Heart left ventricle (tissue), 16 donors: ENCODE results near the gene FANCE. TPM values are rescaled to one million over a fixed set of nuclear protein-coding genes. Genes with fewer than 3 reads are reported as not detected.

ENCODE experiments used
- ATAC-seq, 4 donors: fragments of 200-7000 bp; cut with Tn5 transposase; one replicate each; pipeline ENCODE4 v1.9.1; 2020 to 2022; ENCODE audit warnings: moderate library complexity in 4 of 4, mild to moderate bottlenecking in 3 of 4, moderate number of reproducible peaks in 1 of 4
- DNase-seq, 5 donors: peaks; one replicate each; pipeline ENCODE4 v3.0.0-alpha.2; 2020
- H3K27ac ChIP-seq, 12 donors: fragments of 200-600 bp; sonication (generic) in 4 of 12; one replicate each; pipeline versions ENCODE4 v1.5.0 to v1.8.0; 2016 to 2022; ENCODE audit warnings: mild to moderate bottlenecking in 2 of 12
- H3K27me3 ChIP-seq, 9 donors: fragments of 200-600 bp; sonication (generic) in 2 of 9; one replicate each; pipeline versions ENCODE4 v1.5.1 to v1.8.0; 2016 to 2022; ENCODE audit warnings: mild to moderate bottlenecking in 3 of 9
- H3K36me3 ChIP-seq, 9 donors: fragments of 200-600 bp; sonication (generic) in 2 of 9; one replicate each; pipeline versions ENCODE4 v1.5.0 to v1.8.0; 2018 to 2022; ENCODE audit warnings: mild to moderate bottlenecking in 2 of 9
- H3K4me1 ChIP-seq, 12 donors: fragments of 200-600 bp; sonication (generic) in 4 of 12; one replicate each; pipeline versions ENCODE4 v1.5.0 to v1.8.0; 2016 to 2022; ENCODE audit warnings: mild to moderate bottlenecking in 3 of 12
- H3K4me3 ChIP-seq, 12 donors: fragments of 200-600 bp; sonication (generic) in 4 of 12; one replicate each; pipeline versions ENCODE4 v1.5.0 to v1.8.0; 2017 to 2022; ENCODE audit warnings: mild to moderate bottlenecking in 9 of 12, moderate library complexity in 4 of 12
- H3K9me3 ChIP-seq, 12 donors: fragments of 200-600 bp; sonication (generic) in 4 of 12; one replicate each; pipeline versions ENCODE4 v1.5.0 to v1.8.0; 2016 to 2022; ENCODE audit warnings: mild to moderate bottlenecking in 1 of 12
- POLR2A ChIP-seq, 2 donors: fragments of 450-650 bp; IDR thresholded peaks; one replicate each; pipeline ENCODE4 v1.6.1; 2017; ENCODE audit warnings: antibody characterized with exemption in 2 of 2, mild to moderate bottlenecking in 2 of 2, moderate library complexity in 2 of 2
- WGBS, 4 donors: extraction: QIAGEN DNeasy Blood & Tissue Kit in 2 of 4; methylation state at CpG; one replicate each; pipeline versions ENCODE4 v1.1.5 to v1.1.7; 2013 to 2018; 5-methylcytosine and 5-hydroxymethylcytosine counted together
- intact Hi-C, 10 donors: fragments of 100-400 bp; cut with DNase I; formaldehyde crosslinking; loops; one replicate each; pipeline versions ENCODE4 v1.11.1 to v1.14.2; 2022
- polyA plus RNA-seq, 2 donors: library from polyadenylated mRNA; stranded (reverse); fragments of 200-250 nt; gene quantifications; one replicate each; pipeline ENCODE4 v1.2.3, GENCODE V29; 2013
- total RNA-seq, 9 donors: library from RNA; depleted of rRNA in 2 of 9; stranded (reverse); fragments of >200 nt in 2 of 9; fragmentation: NEBNext Ultra II Directional in 3 of 9; extraction: Animal tissue kit (Norgen Biotek cat#: 25700) in 3 of 9; gene quantifications; one replicate each; pipeline versions ENCODE4 v1.1.0 to v1.2.4, GENCODE V29; 2016 to 2023
- TF ChIP-seq, protein P1 (sequence below), 12 donors: fragments of 200-600 bp; sonication (generic) in 4 of 12; IDR thresholded peaks; one replicate each; pipeline versions ENCODE4 v1.5.0 to v1.8.0; 2018 to 2022; ENCODE audit warnings: antibody characterized with exemption in 12 of 12, mild to moderate bottlenecking in 5 of 12
- donor health status: ischemic (EF 13 %, LVEDD 7.1; RV severe dilation, severe dysfunction).
- donor health status: healthy with polysubstance abuse.
- donor health status: DM: no; HTN: yes; CAD: no.
- donor health status: DM: no; HTN: no; CAD: no.
- donor health status: ischemic (EF 25% LVEDD 6.9; RV normal size, moderate dysfunction).
- donor health status: ischemic (EF 25% LVEDD 5.7; RV mildly dilated, moderate dysfunction).
- donor health status: healthy.
- donor health status: DM: yes; HTN: yes; CAD: no.
- donor health status: ischemic (EF 35%, LVEDD 5.7; RV mildly dilated, moderate dysfunction).
- donor health status: nonischemic (EF 11% LVEDD 7.7; RV severe dilation, severe dysfunction).
- donor health status: DM: yes; HTN: yes; CAD: no.
- donor health status: PGD.
- donor health status: ischemic (EF 29% LVEDD 5.4; RV normal size, mild dysfunction).
- donor health status: nonischemic (EF 23%, LVEDD 6.1; RV moderate dilation, normal function).

The FANCE gene
- total and polyA plus RNA-seq, 11 donors, result 1.3 to 4.6 (median 3.6) TPM

DNA sequence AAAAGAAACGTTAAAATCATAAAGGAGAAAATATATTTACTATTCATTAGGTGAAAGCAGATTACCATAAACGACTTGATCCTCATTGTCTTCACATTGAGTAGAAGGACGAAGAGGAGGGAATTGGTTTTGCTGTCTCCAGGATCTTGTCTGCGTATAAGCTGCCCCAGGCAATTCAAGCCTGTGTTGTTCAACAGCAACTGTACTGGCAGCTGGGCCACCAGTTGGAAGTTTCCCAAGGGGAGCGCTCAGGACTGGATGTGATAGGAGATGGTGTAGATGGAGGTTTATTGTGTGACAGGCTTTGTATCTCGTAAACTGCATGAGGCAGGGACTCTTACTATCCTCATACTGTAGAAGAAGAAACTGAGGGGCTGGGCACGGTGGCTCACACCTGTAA lies 3.9 kb upstream of the FANCE start:
- TF ChIP-seq, protein P1, sequence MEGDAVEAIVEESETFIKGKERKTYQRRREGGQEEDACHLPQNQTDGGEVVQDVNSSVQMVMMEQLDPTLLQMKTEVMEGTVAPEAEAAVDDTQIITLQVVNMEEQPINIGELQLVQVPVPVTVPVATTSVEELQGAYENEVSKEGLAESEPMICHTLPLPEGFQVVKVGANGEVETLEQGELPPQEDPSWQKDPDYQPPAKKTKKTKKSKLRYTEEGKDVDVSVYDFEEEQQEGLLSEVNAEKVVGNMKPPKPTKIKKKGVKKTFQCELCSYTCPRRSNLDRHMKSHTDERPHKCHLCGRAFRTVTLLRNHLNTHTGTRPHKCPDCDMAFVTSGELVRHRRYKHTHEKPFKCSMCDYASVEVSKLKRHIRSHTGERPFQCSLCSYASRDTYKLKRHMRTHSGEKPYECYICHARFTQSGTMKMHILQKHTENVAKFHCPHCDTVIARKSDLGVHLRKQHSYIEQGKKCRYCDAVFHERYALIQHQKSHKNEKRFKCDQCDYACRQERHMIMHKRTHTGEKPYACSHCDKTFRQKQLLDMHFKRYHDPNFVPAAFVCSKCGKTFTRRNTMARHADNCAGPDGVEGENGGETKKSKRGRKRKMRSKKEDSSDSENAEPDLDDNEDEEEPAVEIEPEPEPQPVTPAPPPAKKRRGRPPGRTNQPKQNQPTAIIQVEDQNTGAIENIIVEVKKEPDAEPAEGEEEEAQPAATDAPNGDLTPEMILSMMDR (IDR thresholded peaks at IDR 0.05), result no peak
- ATAC-seq, result no peak
- H3K36me3 ChIP-seq, result no peaks in the 10 kb centered on the region
- DNase-seq, result no peak
- no peaks in the 10 kb centered on the region for H3K27me3 ChIP-seq
- peaks cover 0 to 4% (median 0%) of the 10 kb centered on the region in 12 donors for H3K9me3 ChIP-seq
- H3K4me3 ChIP-seq, result no peak overlapping the region
- intact Hi-C loops, result loop anchor here in 4 of 10 donors (2.0 to 5.0 kb wide), 2 partner anchors 105 to 151 kb away; partner anchors contain the start of genes DEF6 (in 3 of the 4) and PPARD (in 1 of the 4)
- H3K4me1 ChIP-seq, result peaks cover 0 to 23% (median 12%) of the 10 kb centered on the region in 12 donors
- H3K27ac ChIP-seq, result no peak overlapping the region
- WGBS, 4 donors, result 67 to 87% (median 77%) methylated on average over 7 of the region's 7 CpGs

DNA sequence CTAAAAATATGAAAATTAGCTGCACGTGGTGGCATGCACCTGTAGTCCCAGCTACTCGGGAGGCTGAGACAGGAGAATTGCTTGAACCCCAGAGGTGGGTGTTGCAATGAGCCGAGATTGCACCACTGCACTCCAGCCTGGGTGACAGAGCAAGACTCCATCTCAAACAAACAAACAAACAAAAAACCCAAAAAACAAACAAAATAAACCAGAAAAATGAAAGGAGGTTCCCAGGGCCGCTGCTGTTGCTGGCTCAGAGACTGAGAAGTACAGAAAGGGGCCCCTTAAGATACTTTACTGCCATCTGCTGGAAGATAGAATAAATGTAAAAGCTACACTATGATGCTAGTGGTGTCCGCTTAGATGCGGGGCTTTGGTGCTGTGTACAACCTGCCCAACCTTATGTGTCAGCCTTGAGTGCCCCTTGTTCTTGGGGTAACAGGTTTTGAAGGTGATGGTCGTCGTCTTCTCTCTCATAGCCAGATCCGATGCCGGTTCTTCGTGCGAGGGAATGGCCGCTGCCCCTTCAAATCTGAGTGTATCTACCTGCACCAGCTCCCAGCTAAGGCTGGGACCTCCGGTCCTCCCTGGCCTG lies 2.8 kb upstream of the FANCE start:
- Histone ChIP-seq H3K9me3 (peaks cover 0 to 4% (median 0%) of the 10 kb centered on the region in 12 donors), H3K27me3 (no peaks in the 10 kb centered on the region), H3K4me1 (peaks cover 0 to 35% (median 23%) of the 10 kb centered on the region in 12 donors), H3K4me3 (no peak overlapping the region), H3K36me3 (no peaks in the 10 kb centered on the region), H3K27ac (no peak overlapping the region)
- DNase-seq, result no peak
- ATAC-seq, result peak; percentile 49 to 66 (median 62)
- WGBS, 4 donors, result 30 to 37% (median 34%) methylated on average over 13 to 14 of the region's 14 CpGs
- no peak for TF ChIP-seq POLR2A (IDR thresholded peaks at IDR 0.05)
- TF ChIP-seq, protein P1 (IDR thresholded peaks at IDR 0.05), result peak; percentile 58 to 85 (median 75)
- intact Hi-C loops, result loop anchor here in 8 of 10 donors (1.0 to 5.0 kb wide), 4 partner anchors 107 to 152 kb away; partner anchors contain the start of genes PPARD (in 7 of the 8) and DEF6 (in 4 of the 8)

DNA sequence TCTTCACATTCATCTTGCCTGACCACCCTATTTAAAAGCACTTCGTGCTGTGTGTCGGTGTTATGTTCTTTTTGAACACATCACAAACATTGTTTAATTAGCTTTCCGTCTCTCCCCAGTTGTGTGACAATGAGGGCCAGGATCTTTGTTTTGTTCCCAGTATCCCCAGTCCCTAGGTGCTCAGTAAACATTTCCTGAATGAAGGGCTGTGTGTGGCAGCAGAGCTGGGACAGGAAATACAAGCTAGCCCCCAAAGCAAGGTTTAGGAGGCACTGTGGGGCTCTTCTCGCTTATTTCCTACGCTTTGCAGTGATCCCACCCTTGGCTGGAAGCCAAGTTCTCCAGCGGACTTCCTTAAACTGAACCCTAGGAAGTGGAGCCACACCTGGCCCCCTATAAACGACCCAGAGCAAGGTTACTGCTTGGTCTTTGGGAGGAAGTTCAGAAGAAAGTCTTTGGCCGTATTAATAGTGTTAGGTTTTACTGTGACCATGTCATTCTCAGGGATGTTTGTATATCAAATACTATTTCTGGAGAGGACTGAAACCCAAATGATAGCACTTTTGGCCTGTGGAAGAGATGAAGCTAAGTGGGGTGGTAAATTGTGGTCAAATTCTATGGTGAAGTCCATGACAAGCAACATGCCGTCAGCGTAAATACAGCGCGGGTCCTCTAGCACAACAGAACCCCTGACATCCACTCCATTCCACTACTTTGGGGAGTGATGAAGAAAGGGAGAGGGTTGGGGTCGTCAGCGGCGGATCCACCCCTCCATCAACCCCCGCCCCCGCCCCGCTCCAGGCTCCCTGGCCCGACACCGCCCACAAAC lies 570 bp upstream of the FANCE start:
- intact Hi-C loops, result loop anchor here in 5 of 10 donors (2.0 to 5.0 kb wide), 3 partner anchors 109 to 155 kb away; partner anchors contain the start of genes DEF6 (in 4 of the 5) and PPARD (in 1 of the 5)
- peak in 1 of 4 donors; percentile 7 for ATAC-seq
- 13 to 17% (median 16%) methylated on average over 18 to 20 of the region's 20 CpGs for WGBS, 4 donors

More for the DNA sequence above, 570 bp upstream of the FANCE start:
- Histone ChIP-seq H3K4me3 (peak overlapping the region in 10 of 12 donors; percentile 45 to 88 (median 68)), H3K9me3 (peaks cover 0 to 4% (median 0%) of the 10 kb centered on the region in 12 donors), H3K36me3 (peaks cover 0 to 6% (median 0%) of the 10 kb centered on the region in 9 donors), H3K27me3 (no peaks in the 10 kb centered on the region), H3K27ac (peak overlapping the region in 10 of 12 donors; percentile 34 to 83 (median 72)), H3K4me1 (peaks cover 2 to 38% (median 25%) of the 10 kb centered on the region in 12 donors)
- DNase-seq, result no peak
- TF ChIP-seq POLR2A (IDR thresholded peaks at IDR 0.05), result no peak
- TF ChIP-seq, protein P1 (IDR thresholded peaks at IDR 0.05), result no peak
